SK-N-SH treated with all-trans-retinoic acid at 6 μM for 48 hours (cell line): ENCODE data around the gene TNPO1.

Experiments
- ATAC-seq: fragments of 200-7000 bp; cut with Tn5 transposase; 3 replicates; pipeline ENCODE4 v1.9.1; 2020; ENCODE audit warnings: mild to moderate bottlenecking, moderate library complexity
- ARNTL ChIP-seq: fragments of 450-650 bp; formaldehyde crosslinking; IDR thresholded peaks from 2 replicates; pipeline ENCODE4 v1.5.0; 2020; ENCODE audit warnings: low read depth, mild to moderate bottlenecking, moderate library complexity, borderline replicate concordance
- BACH2 ChIP-seq: fragments of 250-450 bp; sonication (Bioruptor Pico); IDR thresholded peaks from 2 replicates; pipeline ENCODE4 v1.9.0; 2021; ENCODE audit warnings: mild to moderate bottlenecking, borderline replicate concordance
- CSRNP3 ChIP-seq: fragments of 250-450 bp; sonication (Bioruptor Pico); IDR thresholded peaks from 2 replicates; pipeline ENCODE4 v1.5.1; 2021; ENCODE audit warnings: mild to moderate bottlenecking, moderate library complexity
- ESRRG ChIP-seq: fragments of 250-450 bp; sonication (Bioruptor Pico); IDR thresholded peaks from 2 replicates; pipeline ENCODE4 v1.6.1; 2021; ENCODE audit warnings: mild to moderate bottlenecking
- ISL1 ChIP-seq: fragments of 250-450 bp; sonication (Bioruptor Pico); IDR thresholded peaks from 2 replicates; pipeline ENCODE4 v2.1.2; 2022; ENCODE audit warnings: mild to moderate bottlenecking, moderate library complexity
- POU6F1 ChIP-seq: fragments of 250-450 bp; sonication (Bioruptor Pico); IDR thresholded peaks from 2 replicates; pipeline ENCODE4 v1.8.0; 2021; ENCODE audit warnings: low read depth, mild to moderate bottlenecking, moderate library complexity, borderline replicate concordance
- RARB ChIP-seq: fragments of 250-450 bp; sonication (Bioruptor Pico); IDR thresholded peaks from 2 replicates; pipeline ENCODE4 v1.8.0; 2021; ENCODE audit warnings: mild to moderate bottlenecking, moderate library complexity
- SNAI2 ChIP-seq: fragments of 250-450 bp; sonication (Bioruptor Pico); IDR thresholded peaks from 2 replicates; pipeline ENCODE4 v1.5.0; 2020; ENCODE audit warnings: mild to moderate bottlenecking, moderate library complexity
- TCF4 ChIP-seq: fragments of 250-450 bp; sonication (Bioruptor Pico); IDR thresholded peaks from 2 replicates; pipeline ENCODE4 v1.8.0; 2021; ENCODE audit warnings: mild to moderate bottlenecking, moderate library complexity, borderline replicate concordance
- TOX ChIP-seq: fragments of 250-450 bp; sonication (Bioruptor Pico); IDR thresholded peaks from 2 replicates; pipeline ENCODE4 v1.8.0; 2021; ENCODE audit warnings: mild to moderate bottlenecking, moderate library complexity, borderline replicate concordance
- ZFP3 ChIP-seq: fragments of 250-450 bp; sonication (Bioruptor Pico); IDR thresholded peaks from 2 replicates; pipeline ENCODE4 v1.5.0; 2020; ENCODE audit warnings: mild to moderate bottlenecking, moderate library complexity
- ZNF565 ChIP-seq: fragments of 450-650 bp; formaldehyde crosslinking; conservative IDR thresholded peaks from 2 replicates; pipeline ENCODE4 v1.5.0; 2020; ENCODE audit warnings: low read depth, mild to moderate bottlenecking, moderate library complexity
- ZNF8 ChIP-seq: fragments of 450-650 bp; formaldehyde crosslinking; IDR thresholded peaks from 2 replicates; pipeline ENCODE4 v1.5.0; 2020; ENCODE audit warnings: mild to moderate bottlenecking, moderate library complexity
- TF ChIP-seq, protein P1 (sequence below): fragments of 250-450 bp; sonication (Bioruptor Pico); IDR thresholded peaks from 2 replicates; pipeline ENCODE4 v1.8.0; 2020; ENCODE audit warnings: mild to moderate bottlenecking, moderate library complexity, borderline replicate concordance
- TF ChIP-seq, protein P2 (sequence below): fragments of 250-450 bp; sonication (Bioruptor Pico); IDR thresholded peaks from 2 replicates; pipeline ENCODE4 v1.5.0; 2020; ENCODE audit warnings: mild to moderate bottlenecking, moderate library complexity

Gene TNPO1

DNA sequence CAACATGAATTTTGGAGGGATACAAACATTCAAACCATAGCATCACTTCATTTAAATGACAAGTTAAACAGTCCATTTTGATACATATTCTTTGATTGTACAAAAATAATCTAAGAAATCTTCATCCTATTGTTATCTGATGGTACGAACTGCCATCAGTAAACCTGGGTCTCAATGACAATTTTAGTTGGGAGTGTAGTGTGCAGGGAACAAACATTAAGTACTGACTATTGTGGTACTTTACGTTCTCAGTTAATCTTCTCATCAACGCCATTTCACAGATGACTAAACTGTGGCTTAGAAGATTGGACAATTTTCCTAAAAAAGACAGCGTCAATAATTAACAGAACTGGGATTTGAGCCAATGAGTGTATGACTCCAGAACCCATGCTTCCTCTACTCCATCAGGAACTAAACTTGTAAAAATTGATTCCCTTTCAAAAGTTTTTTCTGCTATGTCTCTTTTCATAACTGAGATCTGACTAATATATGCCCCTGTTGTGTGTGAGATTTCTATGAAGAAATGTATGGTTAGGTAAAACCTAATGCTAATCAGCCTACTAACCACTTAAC, 21.1 kb downstream of the TNPO1 start:
- ATAC-seq = no peak
- TF ChIP-seq ZNF8 (CRISPR knock-in tag) (no peak), ZFP3 (CRISPR knock-in tag) (no peak), CSRNP3 (CRISPR knock-in tag) (no peak), BACH2 (CRISPR knock-in tag) (no peak), SNAI2 (CRISPR knock-in tag) (no peak), TCF4 (CRISPR knock-in tag) (no peak), TOX (CRISPR knock-in tag) (no peak)
- TF ChIP-seq, protein P1, sequence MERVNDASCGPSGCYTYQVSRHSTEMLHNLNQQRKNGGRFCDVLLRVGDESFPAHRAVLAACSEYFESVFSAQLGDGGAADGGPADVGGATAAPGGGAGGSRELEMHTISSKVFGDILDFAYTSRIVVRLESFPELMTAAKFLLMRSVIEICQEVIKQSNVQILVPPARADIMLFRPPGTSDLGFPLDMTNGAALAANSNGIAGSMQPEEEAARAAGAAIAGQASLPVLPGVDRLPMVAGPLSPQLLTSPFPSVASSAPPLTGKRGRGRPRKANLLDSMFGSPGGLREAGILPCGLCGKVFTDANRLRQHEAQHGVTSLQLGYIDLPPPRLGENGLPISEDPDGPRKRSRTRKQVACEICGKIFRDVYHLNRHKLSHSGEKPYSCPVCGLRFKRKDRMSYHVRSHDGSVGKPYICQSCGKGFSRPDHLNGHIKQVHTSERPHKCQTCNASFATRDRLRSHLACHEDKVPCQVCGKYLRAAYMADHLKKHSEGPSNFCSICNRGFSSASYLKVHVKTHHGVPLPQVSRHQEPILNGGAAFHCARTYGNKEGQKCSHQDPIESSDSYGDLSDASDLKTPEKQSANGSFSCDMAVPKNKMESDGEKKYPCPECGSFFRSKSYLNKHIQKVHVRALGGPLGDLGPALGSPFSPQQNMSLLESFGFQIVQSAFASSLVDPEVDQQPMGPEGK (CRISPR knock-in tag) = no peak

- ATAC-seq = no peak
- TF ChIP-seq, protein P1 (CRISPR knock-in tag) = no peak
- TF ChIP-seq SNAI2 (CRISPR knock-in tag) = no peak
- no peak for TF ChIP-seq ESRRG (CRISPR knock-in tag)
- TF ChIP-seq TOX (CRISPR knock-in tag) = no peak
- no peak for TF ChIP-seq ARNTL
Measured at GRCh38 chr5:72840041-72840440, 23.6 kb downstream of the TNPO1 start.

- ATAC-seq = peak; percentile 30; the same call in 2 of the 3 replicates
- TF ChIP-seq ISL1 (peak; percentile 37), TOX (CRISPR knock-in tag) (no peak)
Measured at GRCh38 chr5:72841756-72842535, 25.5 kb downstream of the TNPO1 start.

DNA sequence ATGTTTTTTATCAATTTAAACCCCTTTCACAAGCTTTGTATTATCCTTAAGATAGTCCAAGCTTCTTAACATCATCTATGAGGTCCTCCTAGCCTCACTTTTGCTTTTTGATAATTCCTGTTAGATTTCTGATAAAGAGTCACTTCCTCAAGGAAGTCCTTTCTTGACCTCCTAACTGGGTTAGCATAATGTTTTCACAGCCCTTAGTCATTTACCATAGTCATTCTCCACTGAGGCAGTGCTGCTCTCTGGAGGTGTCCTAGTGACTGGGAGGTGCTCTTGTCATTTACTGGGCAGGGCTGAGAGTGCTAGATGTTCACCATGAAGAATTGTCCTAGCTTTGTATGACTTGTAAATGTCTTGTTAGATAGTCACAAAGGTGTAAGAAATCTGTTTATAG, 26.4 kb downstream of the TNPO1 start:
- TF ChIP-seq TCF4 (CRISPR knock-in tag) (no peak), RARB (CRISPR knock-in tag) (no peak), ZNF8 (CRISPR knock-in tag) (no peak), CSRNP3 (CRISPR knock-in tag) (no peak), TOX (CRISPR knock-in tag) (no peak), ZNF565 (CRISPR knock-in tag) (no peak), ARNTL (no peak), POU6F1 (no peak)
- TF ChIP-seq, protein P2, sequence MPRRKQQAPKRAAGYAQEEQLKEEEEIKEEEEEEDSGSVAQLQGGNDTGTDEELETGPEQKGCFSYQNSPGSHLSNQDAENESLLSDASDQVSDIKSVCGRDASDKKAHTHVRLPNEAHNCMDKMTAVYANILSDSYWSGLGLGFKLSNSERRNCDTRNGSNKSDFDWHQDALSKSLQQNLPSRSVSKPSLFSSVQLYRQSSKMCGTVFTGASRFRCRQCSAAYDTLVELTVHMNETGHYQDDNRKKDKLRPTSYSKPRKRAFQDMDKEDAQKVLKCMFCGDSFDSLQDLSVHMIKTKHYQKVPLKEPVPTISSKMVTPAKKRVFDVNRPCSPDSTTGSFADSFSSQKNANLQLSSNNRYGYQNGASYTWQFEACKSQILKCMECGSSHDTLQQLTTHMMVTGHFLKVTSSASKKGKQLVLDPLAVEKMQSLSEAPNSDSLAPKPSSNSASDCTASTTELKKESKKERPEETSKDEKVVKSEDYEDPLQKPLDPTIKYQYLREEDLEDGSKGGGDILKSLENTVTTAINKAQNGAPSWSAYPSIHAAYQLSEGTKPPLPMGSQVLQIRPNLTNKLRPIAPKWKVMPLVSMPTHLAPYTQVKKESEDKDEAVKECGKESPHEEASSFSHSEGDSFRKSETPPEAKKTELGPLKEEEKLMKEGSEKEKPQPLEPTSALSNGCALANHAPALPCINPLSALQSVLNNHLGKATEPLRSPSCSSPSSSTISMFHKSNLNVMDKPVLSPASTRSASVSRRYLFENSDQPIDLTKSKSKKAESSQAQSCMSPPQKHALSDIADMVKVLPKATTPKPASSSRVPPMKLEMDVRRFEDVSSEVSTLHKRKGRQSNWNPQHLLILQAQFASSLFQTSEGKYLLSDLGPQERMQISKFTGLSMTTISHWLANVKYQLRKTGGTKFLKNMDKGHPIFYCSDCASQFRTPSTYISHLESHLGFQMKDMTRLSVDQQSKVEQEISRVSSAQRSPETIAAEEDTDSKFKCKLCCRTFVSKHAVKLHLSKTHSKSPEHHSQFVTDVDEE (CRISPR knock-in tag) = no peak
- TF ChIP-seq, protein P1 (CRISPR knock-in tag) = no peak
- TF ChIP-seq, all 23 proteins: peak for 0
- ATAC-seq = peak; percentile 21; the same call in 1 of the 3 replicates
